NOMO-1 (cell line): ENCODE data around the gene HSPA5.
"Not testable (repeated sequence)": the region's sequence is repeated elsewhere in the genome, so short reads cannot be mapped to it uniquely, and the experiment has no call there.

ENCODE experiments used
- DNase-seq, 2 experiments: peaks; one replicate each; lab custom pipeline; 2025; ENCODE audit not compliant: unreplicated experiment in 2 of 2; lab: John Stamatoyannopoulos, UW

HSPA5 gene

GRCh38 chr9:125195591-125195990 lies 45.6 kb downstream of the HSPA5 start:
- not testable (repeated sequence) for DNase-seq

DNA sequence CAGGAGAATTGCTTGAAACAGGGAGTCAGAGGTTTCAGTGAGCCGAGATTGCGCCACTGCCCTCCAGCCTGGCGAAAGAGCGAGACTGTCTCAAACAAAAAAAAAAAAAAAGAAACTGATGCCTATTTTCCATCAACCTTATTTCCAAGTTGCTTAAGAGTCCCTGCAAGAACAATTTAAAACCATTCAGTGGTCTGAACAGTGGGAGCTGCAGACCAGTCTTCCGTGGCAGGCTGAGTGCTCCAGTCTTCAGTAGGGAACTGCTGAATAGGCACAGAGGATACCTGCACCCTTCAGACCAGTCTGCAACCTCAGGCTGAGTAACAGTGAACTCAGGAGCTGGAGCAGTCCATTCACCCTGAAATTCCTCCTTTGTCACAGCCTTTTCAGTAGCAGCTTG lies 46.7 kb downstream of the HSPA5 start:
- DNase-seq: peak in 1 of 2 experiments; percentile 3

GRCh38 chr9:125190361-125190801 lies 50.8 kb downstream of the HSPA5 start:
- no peak for DNase-seq

DNA sequence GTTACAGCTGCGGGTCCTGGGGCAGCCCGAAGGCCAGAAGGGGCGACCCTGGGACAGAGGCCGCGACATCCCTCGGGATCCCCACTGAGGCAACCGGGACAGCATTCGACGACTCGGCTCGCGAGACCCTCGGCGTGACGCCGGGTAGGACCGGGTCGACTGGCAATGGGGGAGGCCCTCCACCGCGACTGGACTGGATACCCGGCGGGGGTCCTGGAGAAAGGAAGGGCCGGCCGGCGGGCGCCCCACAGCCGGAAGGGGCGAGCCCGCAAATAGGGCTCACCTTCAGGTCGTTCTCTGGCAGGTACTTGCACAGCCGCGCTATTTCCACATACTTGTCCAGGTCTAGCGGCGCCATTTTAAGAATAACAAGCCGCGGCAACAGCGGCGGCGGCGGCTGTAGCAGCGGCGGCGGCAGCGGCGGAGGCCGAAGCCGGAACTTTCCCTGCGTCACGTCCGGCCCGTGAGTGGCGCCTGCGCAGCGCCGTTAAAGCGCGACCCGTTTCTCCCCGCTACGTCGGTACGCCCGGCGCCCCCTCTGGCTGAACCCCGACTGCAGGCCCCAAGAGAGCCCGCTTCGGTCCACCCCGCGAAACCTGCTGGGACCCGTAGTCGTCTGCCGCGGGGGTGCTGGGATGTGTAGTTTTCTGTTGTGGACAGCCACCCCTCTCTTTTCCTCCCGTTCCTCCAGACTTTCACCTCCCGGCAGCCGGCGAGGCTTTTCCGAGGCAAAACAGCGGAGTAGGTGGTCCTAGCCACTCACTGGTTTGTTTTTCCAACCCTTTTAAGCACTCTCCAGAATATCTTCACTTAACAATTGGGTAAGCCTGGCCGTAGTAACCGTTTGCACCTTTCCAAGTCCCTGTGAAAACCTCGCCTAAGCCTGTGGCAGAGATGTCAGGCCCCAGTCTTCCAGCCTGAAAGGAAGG lies 51.5 kb downstream of the HSPA5 start, which contains the start of gene PPP6C:
PPP6C (minus strand) TSS at position 443 of the 929 bp plus-strand sequence; CDS start at position 358, 85 bp downstream.
- peak; percentile 96 to 97 for DNase-seq

- peak; percentile 6 to 21 for DNase-seq
Measured at GRCh38 chr9:125189011-125189360, 52.2 kb downstream of the HSPA5 start.
